AG04450 (cell line): Measurements from ENCODE around the gene SET. TPM values are rescaled to one million over a fixed set of nuclear protein-coding genes. Genes with fewer than 3 reads are reported as not detected.

Experiments
- CTCF ChIA-PET: fragments of 300-600, 350-600 bp; formaldehyde crosslinking; extraction: SDS; loops from one replicate; lab custom pipeline; 2022; ENCODE audit warnings: antibody characterized with exemption, inconsistent platforms; lab: Charles Lee
- POLR2A ChIA-PET: fragments of 350-600 bp; formaldehyde crosslinking; extraction: SDS; loops from one replicate; lab custom pipeline; 2021; ENCODE audit warnings: antibody characterized with exemption, inconsistent platforms; lab: Yijun Ruan, JAX
- DNase-seq: peaks from one replicate; pipeline ENCODE4 v3.0.0-alpha.2; 2011; ENCODE audit warnings: low read depth, low spot score
- H3K27ac ChIP-seq: one replicate; pipeline ENCODE4 v1.5.1; 2012; ENCODE audit warnings: low read depth, low read length, control low read depth
- H3K27me3 ChIP-seq: one replicate; pipeline ENCODE4 v1.6.0; 2012; ENCODE audit warnings: low read length; ENCODE audit not compliant: control insufficient read depth, insufficient read depth
- H3K4me3 ChIP-seq: 2 replicates; pipeline ENCODE4 v1.5.1; 2011; ENCODE audit warnings: mild to moderate bottlenecking, low read depth, low read length, control low read depth
- H3K9me3 ChIP-seq: 2 replicates; pipeline ENCODE4 v1.5.1; 2012; ENCODE audit warnings: low read length; ENCODE audit not compliant: control insufficient read depth, insufficient read depth
- polyA plus RNA-seq: library from polyadenylated mRNA; depleted of rRNA; stranded (reverse); fragments of >200 nt; gene quantifications from 2 replicates; pipeline ENCODE4 v1.2.3, GENCODE V29; 2011
- TF ChIP-seq, protein P1 (sequence below): IDR thresholded peaks from 2 replicates; pipeline ENCODE4 v1.5.1; 2011; ENCODE audit warnings: low read depth, low read length, control low read depth, inconsistent platforms

SET gene
- polyA plus RNA-seq, 1 experiment, result 259 TPM

DNA sequence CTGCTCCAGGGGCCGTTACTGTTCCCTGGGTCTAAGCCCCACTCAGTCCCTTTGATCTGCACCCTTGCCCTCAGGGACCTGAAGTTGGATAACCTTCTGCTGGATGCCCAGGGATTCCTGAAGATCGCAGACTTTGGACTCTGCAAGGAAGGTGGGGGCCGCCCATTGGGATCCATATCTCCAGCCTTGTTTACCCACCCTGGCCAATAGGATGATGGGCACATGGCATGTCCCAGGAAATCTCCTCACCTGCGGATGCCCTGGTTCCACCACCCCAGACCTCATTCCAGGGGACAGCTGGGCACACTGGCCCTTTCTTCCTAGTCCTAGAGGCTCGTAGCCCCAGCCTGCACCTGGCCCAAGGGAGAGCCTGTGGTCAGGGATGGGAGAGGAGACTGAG, 29.5 kb downstream of the SET start:
- ChIA-PET CTCF (interaction anchor here (0.8 kb wide), 1 partner anchor 15 kb away, joined by 3 read pairs; no protein-coding TSS in a partner anchor), POLR2A (interaction anchor here (0.7 kb wide), 1 partner anchor 208 kb away, joined by 4 read pairs; no protein-coding TSS in a partner anchor)
- TF ChIP-seq, protein P1, sequence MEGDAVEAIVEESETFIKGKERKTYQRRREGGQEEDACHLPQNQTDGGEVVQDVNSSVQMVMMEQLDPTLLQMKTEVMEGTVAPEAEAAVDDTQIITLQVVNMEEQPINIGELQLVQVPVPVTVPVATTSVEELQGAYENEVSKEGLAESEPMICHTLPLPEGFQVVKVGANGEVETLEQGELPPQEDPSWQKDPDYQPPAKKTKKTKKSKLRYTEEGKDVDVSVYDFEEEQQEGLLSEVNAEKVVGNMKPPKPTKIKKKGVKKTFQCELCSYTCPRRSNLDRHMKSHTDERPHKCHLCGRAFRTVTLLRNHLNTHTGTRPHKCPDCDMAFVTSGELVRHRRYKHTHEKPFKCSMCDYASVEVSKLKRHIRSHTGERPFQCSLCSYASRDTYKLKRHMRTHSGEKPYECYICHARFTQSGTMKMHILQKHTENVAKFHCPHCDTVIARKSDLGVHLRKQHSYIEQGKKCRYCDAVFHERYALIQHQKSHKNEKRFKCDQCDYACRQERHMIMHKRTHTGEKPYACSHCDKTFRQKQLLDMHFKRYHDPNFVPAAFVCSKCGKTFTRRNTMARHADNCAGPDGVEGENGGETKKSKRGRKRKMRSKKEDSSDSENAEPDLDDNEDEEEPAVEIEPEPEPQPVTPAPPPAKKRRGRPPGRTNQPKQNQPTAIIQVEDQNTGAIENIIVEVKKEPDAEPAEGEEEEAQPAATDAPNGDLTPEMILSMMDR, result no peak
- Histone ChIP-seq H3K9me3 (no peaks in the 10 kb centered on the region; the same call in 1 of the 2 replicates), H3K27ac (no peak overlapping the region), H3K4me3 (no peak overlapping the region), H3K27me3 (no peaks in the 10 kb centered on the region)
- no peak for DNase-seq

DNA sequence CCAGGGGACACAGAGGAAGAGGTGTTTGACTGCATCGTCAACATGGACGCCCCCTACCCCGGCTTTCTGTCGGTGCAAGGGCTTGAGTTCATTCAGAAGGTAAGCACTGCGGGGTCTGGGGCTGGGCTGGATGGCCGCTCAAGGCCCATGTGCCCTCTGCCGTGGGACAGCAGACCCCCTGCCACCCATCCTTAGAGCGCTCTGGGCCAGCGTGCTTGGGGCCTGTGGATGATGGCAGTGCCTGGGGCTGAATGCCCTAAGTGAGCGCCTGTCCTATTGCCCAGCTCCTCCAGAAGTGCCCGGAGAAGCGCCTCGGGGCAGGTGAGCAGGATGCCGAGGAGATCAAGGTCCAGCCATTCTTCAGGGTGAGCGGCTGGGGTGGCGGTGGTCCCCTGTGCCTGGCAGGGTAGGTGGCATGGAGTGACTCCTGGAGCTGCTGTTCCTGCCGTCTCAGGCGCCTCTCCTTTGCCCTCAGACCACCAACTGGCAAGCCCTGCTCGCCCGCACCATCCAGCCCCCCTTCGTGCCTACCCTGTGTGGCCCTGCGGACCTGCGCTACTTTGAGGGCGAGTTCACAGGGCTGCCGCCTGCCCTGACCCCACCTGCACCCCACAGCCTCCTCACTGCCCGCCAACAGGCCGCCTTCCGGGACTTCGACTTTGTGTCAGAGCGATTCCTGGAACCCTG, 31.0 kb downstream of the SET start:
- Histone ChIP-seq H3K27me3 (no peaks in the 10 kb centered on the region), H3K9me3 (no peaks in the 10 kb centered on the region; the same call in 1 of the 2 replicates), H3K4me3 (no peak overlapping the region), H3K27ac (no peak overlapping the region)
- TF ChIP-seq, protein P1, result no peak
- CTCF ChIA-PET, result no interaction called here
- no peak for DNase-seq
- POLR2A ChIA-PET, result interaction anchor here (0.6 to 0.7 kb wide), 2 partner anchors 131 to 603 kb away, joined by 3 to 4 read pairs; no protein-coding TSS in a partner anchor

DNA sequence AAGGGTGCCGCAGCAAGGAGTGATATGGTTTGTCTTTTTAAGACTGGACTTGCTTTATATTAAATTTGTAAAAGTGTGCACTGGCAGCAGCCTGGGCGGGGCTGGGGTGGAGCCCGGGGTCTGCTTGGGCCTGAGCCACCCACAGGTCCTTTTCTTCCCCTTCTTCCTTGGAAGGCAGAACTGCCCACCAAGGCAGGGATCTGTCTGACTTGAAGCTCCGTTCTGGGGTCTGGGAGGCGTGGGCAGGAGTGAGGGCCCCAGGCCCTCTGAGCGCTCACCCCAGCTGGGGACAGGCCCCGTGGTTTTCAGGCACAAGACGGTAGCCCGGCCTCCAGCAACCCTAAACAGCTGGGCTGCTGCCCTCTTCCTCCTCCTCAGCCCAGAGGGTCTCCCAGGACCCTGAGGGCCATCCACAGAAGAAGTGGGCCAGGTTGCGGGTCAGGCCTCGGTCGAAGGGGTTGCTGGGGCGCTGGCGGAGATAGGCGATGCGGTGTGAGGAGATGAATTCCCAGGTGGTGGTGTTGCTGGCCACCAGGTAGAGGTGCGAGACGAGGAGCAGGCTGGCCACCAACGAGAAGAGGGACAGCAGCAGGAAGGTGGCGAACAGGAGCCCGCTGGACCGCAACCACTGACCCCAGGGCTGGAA, 31.9 kb downstream of the SET start:
- Histone ChIP-seq H3K4me3 (no peak overlapping the region), H3K27ac (no peak overlapping the region), H3K27me3 (no peaks in the 10 kb centered on the region), H3K9me3 (no peaks in the 10 kb centered on the region; the same call in 1 of the 2 replicates)
- CTCF ChIA-PET, result no interaction called here
- DNase-seq, result no peak
- POLR2A ChIA-PET, result interaction anchor here (0.6 to 0.7 kb wide), 2 partner anchors 132 to 602 kb away, joined by 3 to 4 read pairs; no protein-coding TSS in a partner anchor
- TF ChIP-seq, protein P1, result no peak

DNA sequence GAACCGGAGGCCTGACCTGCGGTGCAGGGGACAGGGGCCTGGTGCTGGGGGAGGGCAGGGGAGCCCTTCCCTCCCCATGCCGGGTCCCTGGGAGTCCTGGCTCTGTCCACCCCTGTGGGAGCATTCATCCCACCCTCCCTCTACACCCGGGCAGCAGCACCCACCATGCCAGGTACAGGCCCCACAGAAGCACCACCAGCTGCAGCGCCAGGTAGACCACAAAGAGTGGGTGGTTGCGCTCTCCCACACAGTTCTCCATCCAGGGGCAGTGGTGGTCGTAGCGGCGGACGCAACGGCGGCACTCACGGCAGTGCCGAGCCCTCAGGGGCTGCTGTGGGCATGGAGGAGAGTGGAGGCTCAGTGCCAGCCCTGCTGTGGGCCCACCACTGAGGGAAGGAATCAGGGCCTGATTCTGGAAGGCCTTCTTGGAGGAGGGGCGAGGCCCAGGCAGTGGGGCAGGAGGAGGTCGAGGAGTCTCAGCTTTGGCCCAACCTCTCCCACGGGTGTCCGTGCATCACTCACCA, 32.5 kb downstream of the SET start:
- Histone ChIP-seq H3K27me3 (no peaks in the 10 kb centered on the region), H3K4me3 (no peak overlapping the region), H3K9me3 (no peaks in the 10 kb centered on the region; the same call in 1 of the 2 replicates), H3K27ac (no peak overlapping the region)
- ChIA-PET CTCF (interaction anchor here (0.6 kb wide), 1 partner anchor 267 kb away, joined by 9 read pairs; no protein-coding TSS in a partner anchor), POLR2A (no interaction called here)
- TF ChIP-seq, protein P1, result no peak
- no peak for DNase-seq
